GM18907 (cell line): ENCODE results near the gene VOPP1.

Experiments used
- ATAC-seq: cut with Tn5 transposase; IDR thresholded peaks from one replicate; pipeline ENCODE4 v1.9.1; 2021; ENCODE audit warnings: mild to moderate bottlenecking, moderate library complexity; ENCODE audit not compliant: unreplicated experiment

VOPP1 gene

DNA sequence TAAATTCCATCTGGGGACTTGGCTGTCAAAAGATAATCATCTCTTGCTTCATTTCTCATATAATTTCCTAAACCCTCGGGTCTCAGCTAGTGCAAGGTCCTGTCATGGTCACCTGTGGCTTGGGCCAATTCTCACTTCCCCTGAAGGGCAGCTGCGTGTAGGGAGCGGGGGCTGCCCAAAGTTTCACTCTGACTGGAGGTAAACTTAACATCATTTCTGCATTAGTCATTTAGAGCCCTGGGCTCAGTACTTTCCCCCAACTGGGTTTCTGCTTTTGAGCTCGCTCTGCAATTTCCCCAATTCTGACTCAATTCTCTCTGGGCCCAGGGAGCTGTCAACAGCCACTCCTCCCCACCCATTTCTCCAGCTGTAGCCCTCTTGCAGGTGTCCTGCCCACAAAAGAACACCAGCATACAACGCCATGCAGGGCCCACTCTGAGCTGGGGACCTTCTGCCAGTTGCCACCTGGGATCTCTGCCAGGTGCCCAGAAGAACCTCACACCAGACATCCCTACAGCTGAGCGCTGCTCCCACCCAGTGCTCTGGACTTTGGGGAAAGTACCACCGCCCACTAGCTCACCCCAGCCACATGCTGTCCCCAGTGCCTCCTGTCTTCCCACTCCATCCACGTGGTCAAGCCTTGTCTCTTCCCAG lies 37.9 kb downstream of the VOPP1 start:
- ATAC-seq, result peak; percentile 74

- no peak for ATAC-seq
These were observed 38.6 kb downstream of the VOPP1 start for GRCh38 chr7:55533729-55534080.

DNA sequence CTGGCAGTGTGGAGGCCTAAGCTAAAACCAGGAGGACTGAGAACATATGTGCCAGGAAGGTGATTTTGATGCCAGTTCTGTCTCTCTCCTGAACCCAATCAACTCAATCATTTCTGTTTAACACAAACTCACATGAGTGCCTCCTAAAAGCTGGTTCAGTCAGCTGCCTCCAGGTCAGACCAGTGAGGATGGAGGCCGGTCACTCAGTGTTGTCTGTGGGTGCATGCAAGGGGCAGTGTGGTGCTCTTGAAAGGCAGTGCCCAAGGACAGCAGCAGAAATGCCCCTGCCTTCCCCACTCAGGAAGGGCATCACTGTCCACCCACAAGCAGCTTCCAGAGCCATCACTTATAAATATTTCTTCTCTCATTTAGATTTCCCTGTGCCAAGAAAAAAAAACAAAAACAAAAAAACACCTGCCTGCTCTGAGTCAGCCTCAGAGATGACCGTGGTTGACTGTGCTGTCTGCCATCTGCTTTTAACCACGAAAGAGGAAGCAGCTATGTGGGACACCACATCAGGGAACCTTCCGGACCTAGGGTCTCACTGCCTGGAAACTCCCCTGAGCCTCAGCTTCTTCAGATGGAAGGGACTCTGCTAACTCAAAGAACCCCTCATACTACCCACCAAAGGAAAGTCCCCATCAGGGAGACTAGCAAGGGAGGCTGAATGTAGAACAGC lies 39.1 kb downstream of the VOPP1 start:
- peak; percentile 67 for ATAC-seq

GRCh38 chr7:55532150-55532917 lies 40.0 kb downstream of the VOPP1 start:
- peak; percentile 12 for ATAC-seq

GRCh38 chr7:55531536-55531935 lies 40.8 kb downstream of the VOPP1 start:
- ATAC-seq, result no peak

DNA sequence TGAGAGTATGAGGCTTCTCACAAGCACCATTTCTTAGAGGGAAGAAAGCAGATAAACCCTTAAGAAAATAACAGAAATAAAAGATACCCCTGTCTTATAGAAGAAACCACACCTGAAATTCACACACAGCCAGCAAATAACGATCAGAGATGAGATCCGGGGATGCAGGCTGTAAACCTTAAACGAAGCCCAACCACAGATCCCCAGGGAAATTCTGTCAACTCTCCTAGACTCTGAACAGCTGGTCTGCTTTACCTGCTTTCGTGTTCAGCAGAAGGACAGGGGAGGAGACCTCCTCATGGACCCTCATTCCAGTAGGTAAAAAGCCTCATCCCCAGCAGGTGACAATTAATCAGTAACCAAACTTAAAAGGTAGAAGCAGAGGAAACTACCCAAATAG lies 45.0 kb downstream of the VOPP1 start:
- no peak for ATAC-seq

GRCh38 chr7:55526770-55527169 lies 45.5 kb downstream of the VOPP1 start:
- no peak for ATAC-seq

GRCh38 chr7:55526329-55526728 lies 46.0 kb downstream of the VOPP1 start:
- no peak for ATAC-seq

- no peak for ATAC-seq
These were observed 47.6 kb downstream of the VOPP1 start for GRCh38 chr7:55524558-55525310.

- ATAC-seq, result no peak
These were observed 48.9 kb downstream of the VOPP1 start for GRCh38 chr7:55523366-55523765.

- no peak for ATAC-seq
These were observed 50.1 kb downstream of the VOPP1 start for GRCh38 chr7:55521917-55522902.

DNA sequence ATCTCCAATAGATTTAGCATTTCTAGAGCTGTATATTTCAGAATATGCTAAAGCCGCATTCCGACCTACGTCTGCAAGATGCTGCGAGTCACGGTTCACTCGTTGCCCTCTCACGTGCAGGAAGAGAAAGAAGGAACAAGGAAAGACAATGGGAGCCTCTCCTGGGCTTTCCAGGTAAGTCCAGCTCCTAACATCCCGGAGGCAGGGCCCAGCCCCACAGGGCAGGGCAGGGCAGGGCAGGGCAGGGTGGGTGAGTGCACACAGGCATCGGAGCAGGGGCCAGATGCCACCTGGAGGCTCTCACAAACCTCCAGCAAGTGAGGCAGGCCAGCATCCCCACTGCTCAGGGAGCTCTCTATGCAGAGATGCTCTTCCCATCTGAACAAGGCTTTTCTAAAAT lies 50.8 kb downstream of the VOPP1 start:
- ATAC-seq, result no peak

GRCh38 chr7:55520426-55521140 lies 51.7 kb downstream of the VOPP1 start:
- no peak for ATAC-seq

DNA sequence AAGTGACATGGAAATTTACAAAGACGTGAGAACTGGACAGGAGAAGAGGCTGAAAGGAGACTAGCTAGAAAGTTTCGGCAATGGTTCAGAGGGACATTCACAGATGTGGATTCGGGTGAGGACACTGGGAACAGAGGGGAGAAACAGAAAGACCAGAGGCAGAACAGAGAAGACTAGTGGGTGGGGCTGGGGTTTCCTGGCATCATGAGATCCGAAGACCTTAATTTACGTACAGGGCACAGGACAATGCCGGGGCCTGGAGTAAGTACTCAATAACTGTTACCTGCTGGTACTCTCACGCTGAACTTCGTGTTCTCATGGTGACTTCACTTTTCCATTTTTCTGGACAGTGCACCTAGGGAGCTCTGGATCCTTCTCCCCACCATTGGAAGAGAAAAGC lies 53.5 kb downstream of the VOPP1 start:
- ATAC-seq, result no peak

DNA sequence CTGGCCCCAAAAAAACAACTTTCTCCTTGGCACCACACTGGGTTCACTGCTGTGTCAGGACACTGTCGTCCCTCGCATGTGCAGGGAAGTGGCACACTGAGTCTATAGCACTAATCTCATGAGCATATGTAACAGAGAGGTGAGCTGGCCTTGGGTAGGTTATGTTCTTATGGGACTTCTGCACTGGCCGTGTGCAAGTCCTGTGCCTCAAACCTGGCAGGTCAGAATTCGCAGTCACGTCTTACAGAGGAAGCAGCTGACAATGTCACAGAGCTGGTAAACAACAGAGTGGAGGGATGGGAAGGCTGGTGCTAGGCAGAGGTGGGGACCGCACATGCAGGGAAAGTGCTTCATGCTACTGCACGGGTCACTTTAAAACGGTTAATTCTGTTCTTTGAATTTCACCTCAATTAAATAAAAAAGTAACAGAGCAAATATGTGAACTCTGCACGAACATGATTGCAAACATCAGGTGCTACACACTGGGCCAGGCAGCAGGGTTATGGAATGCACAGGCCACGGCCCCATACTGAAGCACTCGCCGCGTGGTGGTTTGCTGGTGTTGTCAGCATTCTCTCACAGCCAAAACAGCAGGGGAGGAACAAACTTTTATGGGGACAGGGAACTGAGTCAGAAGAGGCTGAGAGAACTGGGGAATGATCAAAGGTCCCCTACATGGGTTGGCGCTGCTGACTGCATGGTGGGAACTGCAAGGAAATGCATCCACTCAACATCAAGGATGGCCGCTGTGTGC lies 54.2 kb downstream of the VOPP1 start:
- ATAC-seq, result no peak

DNA sequence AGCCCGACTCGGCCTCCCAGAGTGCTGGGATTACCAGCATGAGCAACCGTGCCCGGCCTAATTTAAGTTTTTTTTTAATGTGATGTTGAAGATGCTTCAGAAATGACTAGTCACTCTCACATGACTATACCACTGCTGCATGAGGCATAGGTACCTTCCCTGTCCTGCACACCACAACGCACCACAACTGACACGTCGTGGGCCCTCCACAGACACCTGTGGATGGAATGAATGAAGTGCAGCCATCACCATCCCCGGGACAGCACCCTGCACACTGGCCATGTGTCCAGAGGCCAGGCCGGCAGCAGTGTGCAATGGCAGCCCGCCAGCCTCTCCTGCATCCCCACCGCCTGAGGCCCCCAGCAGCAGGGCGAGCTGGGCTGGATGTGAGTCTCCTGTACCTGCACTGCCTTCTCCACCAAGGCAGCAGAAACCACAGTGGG lies 55.1 kb downstream of the VOPP1 start:
- peak; percentile 86 for ATAC-seq

GRCh38 chr7:55516409-55516808 lies 55.9 kb downstream of the VOPP1 start:
- ATAC-seq, result no peak

- ATAC-seq, result peak; percentile 39
These were observed 56.6 kb downstream of the VOPP1 start for GRCh38 chr7:55515569-55516279.
